CD4-positive, alpha-beta T cell treated with Interleukin-15 for 4 hours (primary cell): Measurements from ENCODE around the gene CRIM1.

Experiments used
- DNase-seq: peaks from one replicate; pipeline ENCODE4 v3.0.0-alpha.2; 2020; ENCODE audit warnings: low spot score

Gene CRIM1

GRCh38 chr2:36485521-36485920, 129.9 kb downstream of the CRIM1 start:
- no peak for DNase-seq

DNA sequence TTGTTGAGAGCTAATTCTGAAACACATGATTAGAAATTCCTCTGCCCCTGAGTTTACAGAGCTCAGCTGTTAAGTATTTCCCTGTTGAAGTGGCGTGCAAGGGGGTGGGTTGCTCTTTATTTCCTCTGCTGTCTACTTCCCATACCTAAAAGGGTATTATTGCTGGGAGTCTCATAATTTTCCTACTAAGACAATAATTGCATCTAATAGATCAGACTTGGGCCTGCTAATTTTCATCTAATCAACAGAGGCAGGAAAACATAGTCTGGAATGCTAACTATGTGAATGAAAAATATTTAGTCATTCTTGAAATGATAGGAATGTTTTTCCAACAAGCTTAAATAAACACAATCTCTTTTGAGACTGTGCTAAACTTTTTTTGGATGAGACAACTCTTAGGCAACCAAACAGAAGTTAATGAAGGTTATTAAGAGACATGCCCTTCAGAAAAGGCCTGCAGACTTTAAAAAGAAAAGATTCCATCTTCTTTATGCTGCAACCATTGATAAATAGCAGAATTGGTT, 131.0 kb downstream of the CRIM1 start:
- no peak for DNase-seq

DNA sequence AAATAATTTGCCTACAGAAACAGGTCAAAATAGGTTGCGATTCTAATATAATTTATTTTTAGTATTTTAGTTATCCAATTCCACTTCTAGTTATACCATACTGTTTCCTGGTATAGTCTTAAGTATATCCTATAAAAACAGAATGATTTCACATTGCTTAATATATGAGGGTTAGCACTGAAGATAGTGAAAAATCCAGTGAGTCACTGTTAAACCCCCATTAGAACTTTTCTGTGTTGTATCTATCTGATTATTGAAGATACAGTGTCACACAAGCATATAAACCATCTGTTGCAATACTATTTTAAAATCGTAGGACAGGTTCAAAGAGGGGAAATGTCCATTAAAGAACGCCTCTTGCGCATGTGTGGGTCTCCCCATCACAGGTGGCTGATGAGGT, 132.4 kb downstream of the CRIM1 start:
- DNase-seq, result no peak

- no peak for DNase-seq
These were observed 133.7 kb downstream of the CRIM1 start for GRCh38 chr2:36489281-36489680.

DNA sequence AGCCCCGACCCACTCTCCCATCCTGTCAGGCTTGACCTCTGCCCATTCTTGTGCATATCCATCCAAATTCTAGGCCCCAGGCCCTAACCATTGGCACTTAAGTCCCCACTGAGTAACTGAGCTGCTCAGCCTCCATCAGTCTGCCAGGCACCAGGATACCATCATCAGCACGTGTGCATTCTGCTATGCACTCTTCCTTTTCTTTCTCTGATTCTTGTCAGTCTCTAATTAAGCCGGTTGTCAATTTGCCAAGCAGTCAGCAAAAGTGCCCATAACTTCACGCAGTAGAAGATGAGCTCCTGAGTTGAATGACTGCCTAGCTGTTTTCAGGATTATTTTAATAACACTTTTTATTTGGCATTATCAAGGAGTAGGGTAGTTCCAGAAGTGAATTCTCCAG, 135.2 kb downstream of the CRIM1 start:
- DNase-seq, result no peak

GRCh38 chr2:36492216-36492945, 136.8 kb downstream of the CRIM1 start:
- no peak for DNase-seq

- DNase-seq, result no peak
These were observed 137.7 kb downstream of the CRIM1 start for GRCh38 chr2:36493306-36493705.

DNA sequence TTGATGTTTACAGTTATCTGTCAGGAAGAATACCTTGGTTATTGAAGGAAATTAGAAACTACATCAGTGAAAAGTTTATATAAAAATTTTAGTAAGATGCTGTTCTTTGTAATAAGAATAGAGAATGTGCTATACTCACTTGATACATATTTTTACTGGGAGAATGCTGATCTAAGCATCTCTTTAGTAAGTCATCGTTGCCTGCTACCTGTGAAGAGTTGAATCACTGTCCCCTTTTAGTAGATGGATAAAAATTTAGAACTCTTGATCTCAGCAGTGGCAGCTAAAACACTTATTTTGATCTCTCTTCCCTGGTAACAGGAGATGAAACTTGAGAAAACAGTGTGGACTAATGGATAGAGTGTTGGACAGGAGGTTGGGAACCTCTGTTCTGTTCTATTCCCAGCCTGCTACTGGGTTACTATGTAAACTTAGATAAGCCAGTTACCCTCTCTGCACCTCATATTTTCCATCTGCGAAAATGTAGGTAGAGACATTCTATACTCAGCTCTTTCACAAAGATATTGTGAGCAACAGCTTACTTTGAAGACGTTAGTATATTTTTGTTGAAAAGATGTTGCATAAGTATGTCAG, 142.1 kb downstream of the CRIM1 start:
- DNase-seq, result no peak

- no peak for DNase-seq
These were observed 143.7 kb downstream of the CRIM1 start for GRCh38 chr2:36499128-36499820.

DNA sequence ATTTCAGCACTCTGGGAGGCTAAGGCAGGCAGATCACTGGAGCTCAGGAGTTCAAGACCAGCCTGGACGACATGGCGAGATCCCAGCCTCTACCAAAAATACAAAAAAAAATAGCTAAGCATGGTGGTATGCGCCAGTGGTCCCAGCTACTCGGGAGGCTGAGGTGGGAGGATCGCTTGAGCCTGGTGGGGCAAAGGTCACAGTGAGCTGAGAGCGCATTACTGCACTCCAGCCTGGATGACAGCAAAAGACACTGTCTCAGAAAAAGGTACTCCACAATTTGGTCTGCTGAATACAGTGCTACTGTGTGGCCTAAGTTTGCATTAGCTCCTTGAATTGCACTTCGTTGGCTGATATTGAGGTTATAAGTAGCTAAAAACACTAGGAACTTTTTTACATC, 144.5 kb downstream of the CRIM1 start:
- no peak for DNase-seq

DNA sequence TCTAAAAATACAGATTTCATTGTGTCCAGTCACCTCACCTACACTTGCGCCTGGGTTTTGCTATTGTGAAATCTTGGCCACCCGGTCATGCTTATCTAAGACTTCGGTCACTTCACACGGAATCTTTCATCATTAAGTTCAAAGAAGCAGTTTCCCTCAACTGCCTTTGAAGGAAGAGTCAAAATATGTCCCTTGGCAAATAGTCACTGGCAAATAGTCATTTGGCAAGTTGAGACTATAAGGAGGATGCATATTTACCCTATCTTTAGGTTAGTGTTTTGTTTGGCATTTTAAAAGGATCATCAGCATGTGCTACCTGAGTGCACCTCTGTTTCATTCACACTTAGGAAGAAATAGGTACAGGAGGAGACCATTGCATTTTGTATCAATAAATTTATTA, 146.5 kb downstream of the CRIM1 start:
- DNase-seq, result no peak

GRCh38 chr2:36507408-36507812, 151.8 kb downstream of the CRIM1 start:
- peak; percentile 34 for DNase-seq

DNA sequence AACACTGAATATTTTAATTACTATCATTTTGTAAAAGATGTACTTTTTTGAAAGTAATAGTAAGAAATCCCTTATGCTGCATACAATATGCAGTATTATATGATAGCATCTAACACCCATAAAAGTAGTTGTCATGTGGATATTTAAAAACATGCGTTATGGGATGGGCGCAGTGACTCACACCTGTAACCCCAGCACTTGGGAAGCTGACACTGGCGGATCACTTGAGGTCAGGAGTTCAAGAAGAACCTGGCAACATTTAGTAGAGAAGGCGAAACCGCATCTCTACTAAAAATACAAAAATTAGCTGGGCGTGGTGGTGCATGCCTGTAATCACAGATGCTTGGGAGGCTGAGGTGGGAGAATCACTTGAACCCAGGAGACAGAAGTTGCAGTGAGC, 153.5 kb downstream of the CRIM1 start:
- DNase-seq, result no peak

GRCh38 chr2:36511858-36512603, 156.5 kb downstream of the CRIM1 start:
- DNase-seq, result no peak

DNA sequence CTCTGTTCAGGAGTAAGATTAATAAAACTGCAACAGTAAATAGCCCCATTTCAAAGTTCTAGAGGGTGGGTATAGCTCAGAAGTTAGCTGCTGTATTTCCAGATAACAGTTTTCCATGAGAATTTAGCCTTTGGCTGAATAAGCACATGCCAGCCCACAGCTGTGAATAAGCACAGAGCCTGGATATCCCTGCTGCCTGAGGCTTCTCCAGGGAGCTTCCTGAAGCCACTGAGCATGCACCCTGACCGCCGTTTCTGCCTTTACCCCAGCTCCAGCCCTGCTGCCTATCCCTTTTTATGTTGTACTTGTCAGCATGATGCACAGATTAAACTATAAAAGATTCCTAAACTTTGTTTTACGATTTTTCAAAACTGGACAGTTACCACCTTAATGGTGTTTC, 157.1 kb downstream of the CRIM1 start:
- no peak for DNase-seq

DNA sequence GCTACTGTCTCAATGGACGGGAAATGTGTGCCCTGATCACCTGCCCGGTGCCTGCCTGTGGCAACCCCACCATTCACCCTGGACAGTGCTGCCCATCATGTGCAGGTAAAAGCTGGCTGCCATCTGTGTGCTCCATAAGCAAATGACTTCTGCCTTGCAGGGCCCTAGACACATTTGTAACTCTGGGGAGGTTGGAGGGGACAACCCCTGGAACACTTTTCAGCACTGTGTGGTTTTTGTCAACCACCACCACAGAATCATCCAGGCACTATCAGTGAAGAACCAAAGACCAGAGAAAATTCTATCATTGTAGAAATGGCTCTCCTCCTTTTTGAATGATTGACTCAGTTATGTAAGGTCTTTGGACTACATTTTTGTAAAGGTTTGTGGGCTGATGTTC, 158.1 kb downstream of the CRIM1 start:
- DNase-seq, result no peak

DNA sequence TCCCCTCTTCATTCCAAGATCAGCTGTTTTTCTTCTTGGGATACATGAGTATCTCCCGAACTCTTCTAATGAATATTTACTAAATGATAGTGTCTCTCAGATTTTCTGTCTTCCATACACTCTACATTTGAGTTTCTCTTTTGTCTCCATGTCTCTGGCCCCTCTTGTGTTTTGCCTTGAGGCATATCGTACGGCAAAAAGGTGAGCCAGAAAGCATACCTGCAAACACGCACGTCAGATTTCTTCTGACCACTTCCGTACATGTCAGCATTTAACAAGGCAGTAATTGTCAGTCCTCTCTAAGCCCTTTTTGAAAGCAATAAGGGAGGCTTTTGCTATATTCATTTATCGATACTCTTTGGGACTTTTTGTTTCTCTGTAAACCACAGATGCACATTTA, 160.0 kb downstream of the CRIM1 start:
- DNase-seq, result no peak

GRCh38 chr2:36516136-36516870, 160.7 kb downstream of the CRIM1 start:
- no peak for DNase-seq

GRCh38 chr2:36520431-36520830, 164.9 kb downstream of the CRIM1 start:
- DNase-seq, result no peak

- no peak for DNase-seq
These were observed 167.6 kb downstream of the CRIM1 start for GRCh38 chr2:36523153-36523552.

DNA sequence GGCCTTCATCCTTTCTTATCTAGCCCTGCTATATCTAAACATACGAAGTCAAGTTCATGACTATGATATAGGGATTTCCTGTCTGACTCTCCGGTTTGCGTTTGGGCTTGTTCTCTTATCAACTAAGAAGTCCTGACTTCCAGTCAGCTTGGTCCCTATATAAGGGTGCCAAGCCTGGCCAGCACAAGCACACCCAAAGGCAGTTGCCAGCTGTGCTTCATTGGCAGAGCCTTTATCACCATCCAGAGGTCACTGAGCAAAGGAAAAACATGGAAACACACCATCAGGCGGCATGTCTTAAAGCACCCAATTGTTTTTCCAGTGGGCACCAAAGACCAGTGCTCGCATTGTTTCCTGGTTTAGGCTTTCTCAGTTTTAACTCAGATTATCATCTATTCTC, 169.7 kb downstream of the CRIM1 start:
- no peak for DNase-seq

DNA sequence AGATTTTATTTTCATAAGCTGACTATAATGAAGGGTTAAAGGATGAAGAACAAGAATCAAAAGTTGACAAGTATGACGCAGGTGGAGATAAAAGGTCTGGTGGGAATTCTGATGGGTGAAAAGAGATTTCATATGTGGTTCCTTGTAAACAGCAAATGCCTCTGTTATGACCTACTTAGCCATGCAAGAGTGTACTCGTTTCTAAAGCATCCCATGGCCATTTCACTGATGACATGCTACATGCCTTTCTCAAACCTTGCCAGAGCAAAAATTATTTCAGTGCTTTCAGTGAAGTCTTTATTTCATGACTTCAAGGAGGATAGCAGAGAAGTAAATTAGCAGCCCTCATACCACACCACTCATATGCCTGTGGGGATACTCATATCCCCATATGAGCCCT, 170.6 kb downstream of the CRIM1 start:
- DNase-seq, result no peak
